ENCODE measurements around the gene BCAS1. TPM values are rescaled to one million over a fixed set of nuclear protein-coding genes. Genes with fewer than 3 reads are reported as not detected.

BCAS1 gene
- total RNA-seq, 2 experiments from 2014 or later = 0.16 to 0.19 TPM

DNA sequence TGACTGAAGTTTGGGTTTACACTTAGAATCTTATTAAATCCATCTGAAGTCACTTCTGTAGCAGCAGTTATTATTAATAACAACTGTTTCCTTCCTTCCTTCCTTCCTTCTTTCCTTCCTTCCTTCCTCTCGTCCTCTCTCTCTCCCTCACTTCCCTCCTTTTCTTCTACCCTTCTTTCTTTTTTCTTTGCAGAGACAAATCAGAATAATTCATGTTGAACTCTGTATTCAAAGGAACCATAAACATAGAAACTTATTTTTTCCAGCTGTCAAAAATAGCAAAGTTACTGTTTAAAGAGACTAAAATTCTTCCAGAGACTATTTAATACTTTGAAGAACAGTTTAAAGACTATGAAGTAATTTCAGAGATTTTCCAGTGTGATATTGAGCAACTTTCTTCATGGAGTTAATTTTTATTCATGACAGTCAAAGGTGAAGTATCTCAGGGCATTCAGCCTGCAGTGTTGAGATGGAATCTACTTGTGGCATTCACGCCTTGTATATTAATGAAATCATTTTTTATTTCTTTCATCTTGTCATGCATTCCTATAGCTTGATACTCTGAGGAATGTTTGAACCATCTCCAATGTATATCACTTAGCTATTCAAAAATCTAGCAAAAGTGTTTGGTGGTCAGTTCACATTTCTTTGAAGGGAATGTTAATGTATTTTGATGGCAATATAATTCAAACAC lies 109.7 kb downstream of the BCAS1 start:
- POLR2A ChIA-PET = interaction anchor here (0.5 to 1.8 kb wide), 5 partner anchors 9 to 1892 kb away, joined by 3 to 6 read pairs (median 3); no protein-coding TSS in a partner anchor
- TF ChIP-seq, protein P1, sequence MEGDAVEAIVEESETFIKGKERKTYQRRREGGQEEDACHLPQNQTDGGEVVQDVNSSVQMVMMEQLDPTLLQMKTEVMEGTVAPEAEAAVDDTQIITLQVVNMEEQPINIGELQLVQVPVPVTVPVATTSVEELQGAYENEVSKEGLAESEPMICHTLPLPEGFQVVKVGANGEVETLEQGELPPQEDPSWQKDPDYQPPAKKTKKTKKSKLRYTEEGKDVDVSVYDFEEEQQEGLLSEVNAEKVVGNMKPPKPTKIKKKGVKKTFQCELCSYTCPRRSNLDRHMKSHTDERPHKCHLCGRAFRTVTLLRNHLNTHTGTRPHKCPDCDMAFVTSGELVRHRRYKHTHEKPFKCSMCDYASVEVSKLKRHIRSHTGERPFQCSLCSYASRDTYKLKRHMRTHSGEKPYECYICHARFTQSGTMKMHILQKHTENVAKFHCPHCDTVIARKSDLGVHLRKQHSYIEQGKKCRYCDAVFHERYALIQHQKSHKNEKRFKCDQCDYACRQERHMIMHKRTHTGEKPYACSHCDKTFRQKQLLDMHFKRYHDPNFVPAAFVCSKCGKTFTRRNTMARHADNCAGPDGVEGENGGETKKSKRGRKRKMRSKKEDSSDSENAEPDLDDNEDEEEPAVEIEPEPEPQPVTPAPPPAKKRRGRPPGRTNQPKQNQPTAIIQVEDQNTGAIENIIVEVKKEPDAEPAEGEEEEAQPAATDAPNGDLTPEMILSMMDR (conservative IDR thresholded peaks at IDR 0.05; ENCODE audit: low read length) = no peak
- no peak for TF ChIP-seq EZH2phosphoT487 (IDR thresholded peaks at IDR 0.05; ENCODE audit: borderline replicate concordance, low read depth, low read length)
- intact Hi-C loops (cut with micrococcal nuclease; ENCODE audit: unreplicated experiment) = no loop called here
- no TSS peak for BruUV-seq (replicated peaks)
- Histone ChIP-seq H3K27ac (ENCODE audit: low read depth, low read length, poor library complexity, severe bottlenecking) (no peak overlapping the region), H4K20me1 (ENCODE audit: insufficient read depth, low read length) (no peaks in the 10 kb centered on the region), H3K79me2 (ENCODE audit: insufficient read depth, low read depth, low read length) (no peaks in the 10 kb centered on the region), H2AFZ (ENCODE audit: low read length) (no peak overlapping the region), H3K4me1 (ENCODE audit: insufficient read depth, low read length, poor library complexity, severe bottlenecking) (peaks cover 5% of the 10 kb centered on the region), H3K4me2 (ENCODE audit: low read length) (no peak overlapping the region), H3K4me3 (ENCODE audit: low read depth, low read length, poor library complexity, severe bottlenecking) (no peak overlapping the region), H3K36me3 (ENCODE audit: insufficient read depth, low read length) (no peaks in the 10 kb centered on the region), H3K9me2 (ENCODE audit: insufficient read depth, low read length) (no peaks in the 10 kb centered on the region), H3K9me3 (ENCODE audit: low read length) (no peaks in the 10 kb centered on the region)
- DNase-seq (ENCODE audit: low spot score) = no peak
- CTCF ChIA-PET (ENCODE audit: unreplicated experiment) = interaction anchor here (0.5 kb wide), 1 partner anchor 514 kb away, joined by 3 read pairs; no protein-coding TSS in a partner anchor

DNA sequence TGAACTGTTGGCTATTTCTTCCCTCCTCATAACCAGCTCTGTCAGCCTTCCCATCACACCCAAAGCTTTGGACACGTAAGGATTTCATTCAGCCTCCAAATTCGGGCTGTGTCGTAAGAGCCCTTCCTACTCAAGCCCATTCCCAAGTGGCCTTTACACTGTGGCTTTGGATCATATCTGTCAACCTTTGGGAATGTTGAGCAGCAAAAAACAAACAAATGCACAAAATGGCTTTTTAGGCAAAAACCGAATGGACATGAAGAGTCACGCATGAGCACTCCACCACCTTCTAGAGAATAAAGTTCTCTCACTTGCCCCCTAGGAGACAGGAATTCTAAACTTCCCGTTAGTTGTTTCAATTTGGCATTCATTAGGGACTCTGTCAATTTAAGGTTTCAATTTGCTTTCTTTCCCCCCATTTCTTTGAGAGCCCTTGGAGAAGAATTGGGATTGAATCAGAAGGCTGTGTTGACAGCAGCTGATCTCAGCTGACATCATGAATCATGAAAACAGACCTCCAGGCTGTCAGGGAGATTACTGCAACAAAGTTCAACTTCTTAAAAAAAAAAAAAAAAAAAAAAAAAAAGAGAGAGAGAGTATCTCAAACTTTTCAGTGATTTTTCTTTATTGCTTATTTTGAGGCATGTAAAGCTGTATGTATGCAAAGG lies 110.3 kb downstream of the BCAS1 start:
- no peaks in the 10 kb centered on the region for H3K36me3 ChIP-seq (ENCODE audit: insufficient read depth, low read length)
- no peak overlapping the region for H2AFZ ChIP-seq (ENCODE audit: low read length)
- H3K79me2 ChIP-seq (ENCODE audit: insufficient read depth, low read depth, low read length) = no peaks in the 10 kb centered on the region
- no TSS peak for BruUV-seq (replicated peaks)
- H3K9me2 ChIP-seq (ENCODE audit: insufficient read depth, low read length) = no peaks in the 10 kb centered on the region
- no peaks in the 10 kb centered on the region for H4K20me1 ChIP-seq (ENCODE audit: insufficient read depth, low read length)
- ChIA-PET POLR2A (interaction anchor here (1.8 kb wide), 1 partner anchor 13 kb away, joined by 6 read pairs; no protein-coding TSS in a partner anchor), CTCF (ENCODE audit: unreplicated experiment) (no interaction called here)
- no peak for DNase-seq (ENCODE audit: low spot score)
- no peak overlapping the region for H3K4me2 ChIP-seq (ENCODE audit: low read length)
- intact Hi-C loops (cut with micrococcal nuclease; ENCODE audit: unreplicated experiment) = no loop called here
- TF ChIP-seq, protein P1 (conservative IDR thresholded peaks at IDR 0.05; ENCODE audit: low read length) = no peak
- no peak for TF ChIP-seq EZH2phosphoT487 (IDR thresholded peaks at IDR 0.05; ENCODE audit: borderline replicate concordance, low read depth, low read length)
- H3K4me1 ChIP-seq (ENCODE audit: insufficient read depth, low read length, poor library complexity, severe bottlenecking) = peaks cover 5% of the 10 kb centered on the region
- H3K4me3 ChIP-seq (ENCODE audit: low read depth, low read length, poor library complexity, severe bottlenecking) = no peak overlapping the region
- H3K9me3 ChIP-seq (ENCODE audit: low read length) = no peaks in the 10 kb centered on the region
- H3K27ac ChIP-seq (ENCODE audit: low read depth, low read length, poor library complexity, severe bottlenecking) = no peak overlapping the region

DNA sequence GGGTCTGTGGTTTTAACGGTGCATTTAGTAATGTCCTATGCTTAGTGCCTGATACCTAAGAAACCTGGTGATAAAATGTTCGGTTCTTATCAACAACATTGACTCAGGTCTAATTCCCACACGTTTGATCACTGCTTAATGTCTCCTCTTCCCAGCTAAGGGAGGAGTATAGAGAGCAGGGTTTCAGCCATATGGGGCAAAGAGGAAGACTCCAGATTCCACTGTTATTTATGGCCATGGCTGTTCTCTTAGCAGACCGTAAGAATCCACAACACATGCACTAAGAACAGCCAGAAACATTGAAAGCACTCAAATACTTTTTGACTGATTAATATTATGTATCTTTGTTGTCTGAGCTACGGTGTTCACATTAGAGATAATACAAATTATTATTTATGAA lies 112.1 kb downstream of the BCAS1 start:
- Histone ChIP-seq H4K20me1 (ENCODE audit: insufficient read depth, low read length) (no peaks in the 10 kb centered on the region), H3K4me1 (ENCODE audit: insufficient read depth, low read length, poor library complexity, severe bottlenecking) (peaks cover 5% of the 10 kb centered on the region), H3K9me2 (ENCODE audit: insufficient read depth, low read length) (no peaks in the 10 kb centered on the region), H3K36me3 (ENCODE audit: insufficient read depth, low read length) (no peaks in the 10 kb centered on the region), H3K4me2 (ENCODE audit: low read length) (no peak overlapping the region), H3K4me3 (ENCODE audit: low read depth, low read length, poor library complexity, severe bottlenecking) (no peak overlapping the region), H3K9me3 (ENCODE audit: low read length) (no peaks in the 10 kb centered on the region), H3K79me2 (ENCODE audit: insufficient read depth, low read depth, low read length) (no peaks in the 10 kb centered on the region), H3K27ac (ENCODE audit: low read depth, low read length, poor library complexity, severe bottlenecking) (no peak overlapping the region), H2AFZ (ENCODE audit: low read length) (no peak overlapping the region)
- no peak for TF ChIP-seq EZH2phosphoT487 (IDR thresholded peaks at IDR 0.05; ENCODE audit: borderline replicate concordance, low read depth, low read length)
- TF ChIP-seq, protein P1 (conservative IDR thresholded peaks at IDR 0.05; ENCODE audit: low read length) = no peak
- ChIA-PET CTCF (ENCODE audit: unreplicated experiment) (no interaction called here), POLR2A (interaction anchor here (0.5 kb wide), 1 partner anchor 684 kb away, joined by 3 read pairs; no protein-coding TSS in a partner anchor)
- BruUV-seq (replicated peaks) = no TSS peak
- intact Hi-C loops (cut with micrococcal nuclease; ENCODE audit: unreplicated experiment) = no loop called here
- DNase-seq (ENCODE audit: low spot score) = no peak
